ENCODE measurements around the gene ALDOA. TPM values are rescaled to one million over a fixed set of nuclear protein-coding genes. Genes with fewer than 3 reads are reported as not detected.

Gene ALDOA
- polyA plus RNA-seq, 1 experiment: 631 TPM

DNA sequence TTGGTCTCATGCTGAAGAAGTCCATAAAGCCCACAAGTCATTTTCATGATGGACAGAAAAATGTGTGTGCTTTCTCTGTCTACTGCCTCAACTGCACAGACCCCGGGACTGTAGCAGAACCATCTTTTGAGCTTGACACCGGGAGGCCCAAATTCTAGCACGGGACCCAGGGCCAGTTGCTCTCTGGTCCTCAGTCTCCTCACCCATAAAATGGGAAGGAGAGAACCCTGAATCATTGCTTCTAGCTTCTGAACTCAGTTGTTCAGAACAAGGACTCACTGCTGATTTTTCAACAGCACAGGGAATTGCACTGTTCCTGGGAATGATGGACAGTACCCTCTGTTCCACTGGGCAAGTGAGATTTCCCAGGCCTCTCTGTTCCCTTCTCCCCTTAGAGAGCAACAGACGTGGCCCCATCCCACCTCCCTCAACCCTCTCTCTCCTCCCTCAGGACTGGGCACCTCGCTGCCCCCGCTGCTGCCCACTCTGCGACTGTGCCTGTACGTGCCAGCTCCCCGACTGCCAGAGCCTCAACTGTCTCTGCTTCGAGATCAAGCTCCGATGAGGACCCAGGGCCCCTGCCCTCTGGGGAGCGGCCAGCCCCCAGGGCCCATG is 2.2 kb upstream of the ALDOA start:
- Histone ChIP-seq H3K27ac (ENCODE audit: low read depth, low read length) (peak overlapping the region; percentile 96), H3K27me3 (ENCODE audit: control insufficient read depth, insufficient read depth, low read length) (no peaks in the 10 kb centered on the region), H3K9me3 (ENCODE audit: control insufficient read depth, insufficient read depth, low read length) (peaks cover 6% of the 10 kb centered on the region; the same call in 1 of the 2 replicates), H3K4me3 (ENCODE audit: low read depth, low read length) (peak overlapping the region; percentile 74)
- TF ChIP-seq, protein P1, sequence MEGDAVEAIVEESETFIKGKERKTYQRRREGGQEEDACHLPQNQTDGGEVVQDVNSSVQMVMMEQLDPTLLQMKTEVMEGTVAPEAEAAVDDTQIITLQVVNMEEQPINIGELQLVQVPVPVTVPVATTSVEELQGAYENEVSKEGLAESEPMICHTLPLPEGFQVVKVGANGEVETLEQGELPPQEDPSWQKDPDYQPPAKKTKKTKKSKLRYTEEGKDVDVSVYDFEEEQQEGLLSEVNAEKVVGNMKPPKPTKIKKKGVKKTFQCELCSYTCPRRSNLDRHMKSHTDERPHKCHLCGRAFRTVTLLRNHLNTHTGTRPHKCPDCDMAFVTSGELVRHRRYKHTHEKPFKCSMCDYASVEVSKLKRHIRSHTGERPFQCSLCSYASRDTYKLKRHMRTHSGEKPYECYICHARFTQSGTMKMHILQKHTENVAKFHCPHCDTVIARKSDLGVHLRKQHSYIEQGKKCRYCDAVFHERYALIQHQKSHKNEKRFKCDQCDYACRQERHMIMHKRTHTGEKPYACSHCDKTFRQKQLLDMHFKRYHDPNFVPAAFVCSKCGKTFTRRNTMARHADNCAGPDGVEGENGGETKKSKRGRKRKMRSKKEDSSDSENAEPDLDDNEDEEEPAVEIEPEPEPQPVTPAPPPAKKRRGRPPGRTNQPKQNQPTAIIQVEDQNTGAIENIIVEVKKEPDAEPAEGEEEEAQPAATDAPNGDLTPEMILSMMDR (IDR thresholded peaks at IDR 0.05; ENCODE audit: low read depth, low read length): no peak
- POLR2A ChIA-PET: no interaction called here
- CTCF ChIA-PET: interaction anchor here (1.2 kb wide), 1 partner anchor 8 kb away, joined by 4 read pairs; no protein-coding TSS in a partner anchor
- DNase-seq (ENCODE audit: low read depth, low spot score): no peak

DNA sequence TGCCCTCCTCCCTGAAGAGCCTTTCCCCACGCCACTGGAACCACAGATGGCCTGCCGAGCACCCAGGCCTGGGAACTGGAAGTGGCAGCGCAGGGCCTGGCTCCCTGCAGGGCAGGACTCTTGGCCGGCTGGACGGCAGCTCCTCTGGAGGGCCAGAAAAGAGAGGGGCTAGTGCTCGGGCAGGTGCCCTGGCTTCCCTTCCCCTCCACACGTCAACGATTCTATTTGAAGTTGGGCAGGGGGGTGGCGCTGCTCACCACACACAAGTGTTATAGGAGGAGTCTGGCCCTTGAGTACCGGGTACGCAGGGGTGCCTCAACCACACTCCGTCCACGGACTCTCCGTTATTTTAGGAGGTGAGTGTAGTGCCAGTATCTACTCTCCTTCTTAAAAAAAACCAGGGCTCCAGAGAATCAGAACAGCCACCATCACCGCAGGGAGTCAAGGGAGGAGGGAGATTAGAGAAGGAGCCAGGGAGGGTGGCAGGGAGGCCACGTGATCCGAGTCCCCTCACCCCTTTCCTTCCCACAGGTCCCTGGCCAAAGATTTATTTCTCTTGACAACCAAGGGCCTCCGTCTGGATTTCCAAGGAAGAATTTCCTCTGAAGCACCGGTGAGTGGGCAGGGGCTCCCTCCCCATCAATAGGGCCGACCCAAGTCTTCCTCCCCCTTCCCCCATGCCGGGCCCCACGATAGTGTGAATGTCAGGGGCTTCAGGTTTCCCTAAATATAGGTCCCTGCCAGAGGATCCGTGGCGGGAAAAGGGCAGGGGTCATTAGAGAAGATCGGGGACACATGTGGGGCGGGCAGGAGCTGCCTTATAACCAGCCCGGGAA is 1.4 kb upstream of the ALDOA start:
- POLR2A ChIA-PET: interaction anchor here (0.6 to 2.2 kb wide), 2 partner anchors 8 to 208 kb away, joined by 6 to 19 read pairs; no protein-coding TSS in a partner anchor
- CTCF ChIA-PET: interaction anchor here (0.6 to 1.2 kb wide), 3 partner anchors 9 to 57 kb away, joined by 3 to 4 read pairs (median 4); no protein-coding TSS in a partner anchor
- DNase-seq (ENCODE audit: low read depth, low spot score): no peak

DNA sequence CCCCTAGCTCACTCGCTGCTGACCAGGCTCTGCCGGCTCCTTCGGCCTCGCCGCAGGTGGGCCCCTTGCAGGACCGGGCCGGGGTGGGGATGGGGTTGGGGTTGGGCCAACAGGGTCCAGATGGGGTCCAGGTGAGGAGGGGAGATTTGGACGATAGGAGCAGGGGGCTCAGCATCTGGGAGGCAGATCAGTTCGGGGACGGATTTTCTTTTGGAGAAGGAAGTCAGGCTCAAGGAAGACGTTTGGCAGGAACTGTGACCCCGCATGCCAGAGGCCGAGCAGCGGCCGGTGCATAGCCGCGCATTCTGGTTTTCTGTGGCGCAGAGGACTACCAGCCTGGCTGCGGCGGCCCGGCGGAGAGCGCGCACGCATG is 845 bp upstream of the ALDOA start:
- peak overlapping the region; percentile 96 for H3K27ac ChIP-seq (ENCODE audit: low read depth, low read length)
- peaks cover 6% of the 10 kb centered on the region; the same call in 1 of the 2 replicates for H3K9me3 ChIP-seq (ENCODE audit: control insufficient read depth, insufficient read depth, low read length)
- H3K4me3 ChIP-seq (ENCODE audit: low read depth, low read length): peak overlapping the region; percentile 74
- DNase-seq (ENCODE audit: low read depth, low spot score): no peak
- ChIA-PET POLR2A (interaction anchor here (0.6 to 2.6 kb wide), 14 partner anchors 9 to 345 kb away, joined by 3 to 26 read pairs (median 8); partner anchors contain the start of genes MAPK3, PAGR1, PPP4C and TBC1D10B), CTCF (interaction anchor here (0.6 to 0.9 kb wide), 3 partner anchors 10 to 56 kb away, joined by 3 to 4 read pairs (median 3); no protein-coding TSS in a partner anchor)
- no peaks in the 10 kb centered on the region for H3K27me3 ChIP-seq (ENCODE audit: control insufficient read depth, insufficient read depth, low read length)
- TF ChIP-seq, protein P1 (IDR thresholded peaks at IDR 0.05; ENCODE audit: low read depth, low read length): no peak

More for the DNA sequence above, 1.4 kb upstream of the ALDOA start:
- no peaks in the 10 kb centered on the region for H3K27me3 ChIP-seq (ENCODE audit: control insufficient read depth, insufficient read depth, low read length)
- TF ChIP-seq, protein P1 (IDR thresholded peaks at IDR 0.05; ENCODE audit: low read depth, low read length): 0 out of 2 replicates have a peak, but pooled peaks have one; percentile 15
- peaks cover 6% of the 10 kb centered on the region; the same call in 1 of the 2 replicates for H3K9me3 ChIP-seq (ENCODE audit: control insufficient read depth, insufficient read depth, low read length)
- peak overlapping the region; percentile 74 for H3K4me3 ChIP-seq (ENCODE audit: low read depth, low read length)
- peak overlapping the region; percentile 96 for H3K27ac ChIP-seq (ENCODE audit: low read depth, low read length)

DNA sequence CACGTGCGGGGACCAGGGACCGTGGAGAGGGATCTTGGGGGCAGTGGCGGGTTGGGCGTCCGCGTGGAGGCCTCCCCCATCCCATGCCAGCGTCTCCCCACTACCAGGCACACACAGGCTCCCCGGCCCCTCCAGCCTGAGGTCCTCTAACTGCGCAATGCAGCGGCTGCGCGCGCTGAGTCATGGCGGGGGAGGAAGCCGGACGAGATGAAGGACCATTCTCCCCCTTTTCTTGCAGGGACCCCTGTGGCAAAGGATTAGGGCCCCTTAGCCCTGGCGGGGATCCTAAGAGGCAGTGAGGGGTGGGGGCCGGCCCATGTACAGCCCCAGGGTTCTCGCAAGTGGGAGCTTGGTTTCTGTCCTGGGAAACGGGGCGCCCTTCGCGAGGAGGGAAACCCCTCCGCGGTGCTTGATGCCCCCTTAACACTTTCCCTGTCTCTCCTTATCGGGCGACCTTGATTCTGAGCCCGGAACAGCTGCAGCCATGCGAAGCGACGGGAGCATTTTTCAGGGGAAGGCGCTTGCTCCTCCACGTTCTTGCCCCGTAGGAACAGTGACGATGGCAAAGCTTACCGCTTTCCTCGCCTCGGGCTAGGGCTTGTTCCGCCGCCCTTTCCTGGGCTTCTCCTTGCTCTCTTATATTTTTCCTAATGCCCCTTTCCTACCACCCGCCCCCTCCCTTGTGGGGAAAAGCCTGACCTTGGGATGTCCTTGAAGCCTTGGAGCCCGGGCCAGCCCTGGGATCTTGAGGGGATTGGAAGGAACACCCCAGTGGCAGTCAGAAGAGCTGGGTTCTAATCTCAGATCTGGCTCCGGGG is 592 bp downstream of the ALDOA start:
- H3K27ac ChIP-seq (ENCODE audit: low read depth, low read length): peak overlapping the region; percentile 98
- DNase-seq (ENCODE audit: low read depth, low spot score): no peak
- peak overlapping the region; percentile 97 for H3K4me3 ChIP-seq (ENCODE audit: low read depth, low read length)
- peaks cover 6% of the 10 kb centered on the region; the same call in 1 of the 2 replicates for H3K9me3 ChIP-seq (ENCODE audit: control insufficient read depth, insufficient read depth, low read length)
- H3K27me3 ChIP-seq (ENCODE audit: control insufficient read depth, insufficient read depth, low read length): no peaks in the 10 kb centered on the region
- POLR2A ChIA-PET: interaction anchor here (0.7 to 2.6 kb wide), 24 partner anchors 8 to 617 kb away, joined by 3 to 26 read pairs (median 4); partner anchors contain the start of genes CORO1A, KCTD13, MAPK3 and PAGR1
- TF ChIP-seq, protein P1 (IDR thresholded peaks at IDR 0.05; ENCODE audit: low read depth, low read length): no peak
- CTCF ChIA-PET: interaction anchor here (1.0 kb wide), 1 partner anchor 10 kb away, joined by 3 read pairs; no protein-coding TSS in a partner anchor

Data from AG04450 (cell line).